NB4 (cell line): Measurements from ENCODE around the gene PSMD13.

Source experiments
- CTCF ChIP-seq: IDR thresholded peaks from one replicate; pipeline ENCODE4 v1.5.1; 2012; ENCODE audit warnings: low read depth, low read length
- MAX ChIP-seq: IDR thresholded peaks from 2 replicates; pipeline ENCODE4 v1.6.1; 2011; ENCODE audit warnings: low read depth, low read length
- POLR2A ChIP-seq: IDR thresholded peaks from 2 replicates; pipeline ENCODE4 v1.6.1; 2011; ENCODE audit warnings: mild to moderate bottlenecking; ENCODE audit not compliant: insufficient read length; ENCODE audit errors: extremely low read depth

GRCh38 chr11:244376-244775, 7.6 kb downstream of the PSMD13 start:
- no peak for TF ChIP-seq CTCF
- TF ChIP-seq POLR2A = no peak
- no peak for TF ChIP-seq MAX
